Memory B cell (primary cell): ENCODE data around the gene CROCC2.
A peak's percentile ranks its signal among the peaks of the same experiment; 100 is the strongest.

Source experiments
- ATAC-seq: fragments of 150-1000 bp; cut with Tn5 transposase; 2 replicates; pipeline ENCODE4 v1.10.0; 2021; ENCODE audit warnings: low read depth, mild to moderate bottlenecking, moderate library complexity
- DNase-seq, 2 donors: peaks; one replicate each; pipeline ENCODE4 v3.0.0; 2022; ENCODE audit warnings: low spot score in 2 of 2
- H3K27ac Mint-ChIP-seq: one replicate; pipeline ENCODE4 v1.8.0; 2022; ENCODE audit warnings: mild to moderate bottlenecking, moderate library complexity, mixed read lengths
- H3K27me3 Mint-ChIP-seq: one replicate; pipeline ENCODE4 v1.8.0; 2022; ENCODE audit warnings: mixed read lengths
- H3K36me3 Mint-ChIP-seq: one replicate; pipeline ENCODE4 v1.8.0; 2022; ENCODE audit warnings: mild to moderate bottlenecking, mixed read lengths
- H3K4me1 Mint-ChIP-seq: one replicate; pipeline ENCODE4 v1.8.0; 2022; ENCODE audit warnings: mixed read lengths
- H3K4me3 Mint-ChIP-seq: one replicate; pipeline ENCODE4 v1.8.0; 2022; ENCODE audit warnings: mild to moderate bottlenecking, moderate library complexity, mixed read lengths
- H3K9me3 Mint-ChIP-seq: one replicate; pipeline ENCODE4 v1.8.0; 2022; ENCODE audit warnings: mixed read lengths

The CROCC2 gene

DNA sequence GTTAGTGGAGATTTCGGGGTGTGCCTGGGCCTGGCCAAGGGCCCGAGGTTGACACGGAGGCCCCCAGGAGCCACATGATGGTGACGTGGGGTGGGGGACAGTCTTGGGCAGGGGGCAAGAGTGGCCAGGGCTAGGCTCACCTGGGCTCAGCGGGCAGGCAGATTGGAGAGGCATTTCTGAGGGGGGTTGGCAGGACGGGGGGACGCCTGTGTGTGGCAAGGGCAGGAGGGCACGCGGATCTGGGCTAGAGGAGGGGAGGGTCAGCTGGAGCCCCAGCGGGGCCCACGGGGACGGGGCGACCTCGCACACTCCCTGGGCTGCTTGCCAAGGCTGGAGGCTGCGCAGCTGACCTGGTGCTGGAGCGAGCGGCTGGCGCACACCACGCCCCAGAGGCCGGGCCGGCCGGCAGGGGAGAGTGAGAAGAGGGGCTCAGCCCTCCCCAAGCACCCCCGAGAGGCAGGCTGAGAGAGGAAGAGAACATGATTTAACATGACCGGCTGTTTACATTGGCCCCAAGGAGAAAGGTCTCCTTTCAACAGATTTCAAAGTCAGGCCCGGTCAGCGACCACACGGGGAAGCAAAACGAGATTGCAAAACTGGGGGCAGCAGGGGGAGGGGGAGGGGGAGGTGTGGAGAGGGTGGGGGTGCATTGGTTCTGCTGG, 54.3 kb downstream of the CROCC2 start:
- DNase-seq (no peak), ATAC-seq (no peak)
- Mint-ChIP-seq H3K27me3 (peaks cover 15% of the 10 kb centered on the region), H3K4me3 (no peak overlapping the region), H3K9me3 (no peaks in the 10 kb centered on the region), H3K27ac (peak overlapping the region; percentile 65), H3K36me3 (no peaks in the 10 kb centered on the region), H3K4me1 (no peaks in the 10 kb centered on the region)

DNA sequence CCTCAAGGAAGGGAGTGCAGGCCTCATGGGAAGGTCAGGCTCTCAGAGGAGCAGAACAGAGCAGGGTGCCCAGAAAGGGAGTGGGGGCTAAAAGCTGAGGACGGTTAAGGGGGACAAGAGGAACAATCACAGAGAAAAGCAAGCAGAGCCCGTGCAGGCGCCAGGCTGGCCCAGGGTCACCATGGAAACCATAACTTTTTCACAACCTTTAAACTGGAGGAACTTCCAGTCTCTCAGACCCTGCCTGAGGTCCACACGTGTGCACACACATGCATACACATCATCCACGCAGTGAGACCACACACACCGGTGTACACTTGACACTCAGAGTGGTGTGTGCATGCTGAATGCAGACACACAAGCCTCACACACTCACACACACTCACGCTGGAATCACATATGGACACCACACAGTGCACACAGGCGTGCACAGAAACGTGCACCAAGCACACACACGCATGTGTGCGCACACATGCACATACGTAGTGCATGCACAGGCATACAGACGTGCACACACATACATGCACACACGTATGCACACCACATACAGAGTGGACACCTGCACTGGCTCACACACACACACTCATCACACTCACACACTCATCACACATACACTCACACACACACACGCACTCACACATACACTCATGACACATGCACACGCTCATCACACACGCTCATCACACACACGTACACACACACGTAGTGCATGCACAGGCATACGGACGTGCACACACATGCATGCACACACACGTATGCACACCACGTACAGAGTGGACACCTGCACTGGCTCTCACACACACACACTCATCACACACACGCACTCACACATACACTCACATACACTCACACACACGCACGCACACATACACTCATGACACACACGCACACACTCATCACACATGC, 55.1 kb downstream of the CROCC2 start:
- H3K4me3 Mint-ChIP-seq, result no peak overlapping the region
- DNase-seq, result no peak
- peaks cover 14% of the 10 kb centered on the region for H3K27me3 Mint-ChIP-seq
- H3K36me3 Mint-ChIP-seq, result no peaks in the 10 kb centered on the region
- ATAC-seq, result no peak
- no peak overlapping the region for H3K27ac Mint-ChIP-seq
- H3K9me3 Mint-ChIP-seq, result no peaks in the 10 kb centered on the region
- no peaks in the 10 kb centered on the region for H3K4me1 Mint-ChIP-seq

DNA sequence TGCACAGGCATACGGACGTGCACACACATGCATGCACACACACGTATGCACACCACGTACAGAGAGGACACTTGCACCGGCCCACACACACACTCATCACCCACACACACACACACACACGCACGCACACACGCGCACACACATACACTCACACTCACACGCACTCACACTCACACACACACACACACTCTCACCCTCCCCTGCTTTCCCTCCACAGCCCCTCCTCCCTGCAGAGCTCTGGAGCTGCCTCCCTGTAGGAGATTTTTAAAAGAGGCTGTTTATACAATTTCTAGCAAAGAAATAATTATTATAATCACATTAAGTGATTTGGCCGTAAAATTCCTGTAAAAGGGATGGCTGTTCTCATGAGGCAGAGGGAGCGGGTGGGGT, 55.8 kb downstream of the CROCC2 start:
- ATAC-seq (no peak), DNase-seq (no peak)
- H3K4me3 Mint-ChIP-seq, result no peak overlapping the region
- H3K36me3 Mint-ChIP-seq, result no peaks in the 10 kb centered on the region
- no peak overlapping the region for H3K27ac Mint-ChIP-seq
- H3K9me3 Mint-ChIP-seq, result no peaks in the 10 kb centered on the region
- H3K27me3 Mint-ChIP-seq, result peaks cover 10% of the 10 kb centered on the region
- H3K4me1 Mint-ChIP-seq, result no peaks in the 10 kb centered on the region

DNA sequence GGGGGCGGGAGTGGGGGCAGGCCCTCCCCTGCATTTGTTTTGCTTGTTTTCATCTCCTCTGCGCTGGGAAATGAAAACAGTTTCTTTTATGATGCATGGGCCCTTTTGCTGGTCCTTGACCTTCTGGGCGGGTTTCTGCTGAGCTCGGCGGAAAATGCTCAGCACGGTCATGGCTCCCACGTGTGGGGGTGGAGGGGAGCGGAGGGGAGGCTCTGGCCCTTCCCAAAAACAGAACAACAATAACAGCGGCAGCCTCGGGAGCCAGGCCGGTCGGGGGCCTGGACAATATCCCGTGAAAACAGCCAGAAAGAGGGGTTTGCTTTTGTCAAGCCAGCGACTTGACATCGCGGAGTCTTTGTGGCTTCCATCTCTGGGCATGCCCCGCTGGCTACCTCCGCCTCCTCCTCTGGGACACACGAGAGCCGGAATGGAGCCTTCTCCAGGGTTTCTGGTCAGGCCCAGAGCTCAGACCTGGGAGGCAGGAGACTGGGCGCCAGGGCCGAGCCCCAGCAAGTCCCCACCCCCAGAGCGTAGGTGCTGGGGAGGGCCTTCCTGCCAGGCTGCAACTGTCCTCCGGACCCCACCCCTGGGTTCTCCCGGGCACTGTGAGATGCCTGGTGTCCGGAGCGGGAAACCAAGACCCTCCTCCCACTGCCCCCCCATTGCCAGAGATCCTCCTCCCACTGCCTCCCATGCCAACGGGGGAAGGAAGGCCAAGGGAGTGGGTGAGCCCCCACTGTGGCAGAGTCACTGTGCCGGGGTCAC, 56.3 kb downstream of the CROCC2 start:
- no peaks in the 10 kb centered on the region for H3K9me3 Mint-ChIP-seq
- no peaks in the 10 kb centered on the region for H3K36me3 Mint-ChIP-seq
- no peaks in the 10 kb centered on the region for H3K4me1 Mint-ChIP-seq
- peaks cover 10% of the 10 kb centered on the region for H3K27me3 Mint-ChIP-seq
- no peak for ATAC-seq
- no peak overlapping the region for H3K4me3 Mint-ChIP-seq
- H3K27ac Mint-ChIP-seq, result no peak overlapping the region
- no peak for DNase-seq

DNA sequence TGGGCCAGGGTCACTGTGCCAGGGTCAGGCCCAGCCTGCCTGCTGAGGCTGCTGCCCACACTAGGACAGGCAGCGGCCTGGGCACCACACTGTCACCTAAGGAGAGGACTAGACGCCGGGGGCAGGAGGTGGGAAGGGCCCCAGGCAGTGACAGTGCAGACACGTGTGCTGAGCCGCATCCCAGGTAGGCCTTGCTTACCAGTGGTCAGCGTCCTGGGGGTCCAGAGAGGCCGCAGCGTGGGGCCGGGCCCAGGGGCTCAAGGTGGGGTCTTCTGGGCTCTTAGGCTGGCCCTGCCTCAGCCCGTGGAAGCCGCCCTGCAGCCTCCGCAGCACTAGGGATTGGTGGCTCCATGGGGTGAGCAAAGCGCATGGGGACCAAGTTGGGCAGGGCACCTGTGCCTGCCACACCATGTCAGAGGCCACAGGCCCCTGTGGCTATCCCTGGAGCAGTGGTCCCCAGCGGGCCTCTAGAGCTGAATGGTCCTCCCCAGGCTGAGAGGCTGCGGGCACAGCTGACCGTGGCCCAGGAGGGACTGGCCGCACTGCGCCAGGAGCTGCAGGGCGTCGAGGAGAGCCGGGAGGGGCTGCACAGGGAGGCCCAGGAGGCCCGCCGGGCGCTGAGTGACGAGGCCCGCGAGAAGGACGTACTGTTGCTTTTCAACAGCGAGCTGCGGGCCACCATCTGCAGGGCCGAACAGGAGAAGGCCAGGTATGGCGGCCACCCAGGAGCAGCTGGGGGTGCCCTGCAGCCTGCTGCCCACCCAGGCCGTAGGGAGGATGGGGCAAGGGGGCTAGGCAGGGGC, 57.1 kb downstream of the CROCC2 start:
- Mint-ChIP-seq H3K27ac (no peak overlapping the region), H3K9me3 (no peaks in the 10 kb centered on the region), H3K4me1 (no peaks in the 10 kb centered on the region), H3K27me3 (peaks cover 10% of the 10 kb centered on the region), H3K4me3 (no peak overlapping the region), H3K36me3 (no peaks in the 10 kb centered on the region)
- no peak for DNase-seq
- ATAC-seq, result no peak

DNA sequence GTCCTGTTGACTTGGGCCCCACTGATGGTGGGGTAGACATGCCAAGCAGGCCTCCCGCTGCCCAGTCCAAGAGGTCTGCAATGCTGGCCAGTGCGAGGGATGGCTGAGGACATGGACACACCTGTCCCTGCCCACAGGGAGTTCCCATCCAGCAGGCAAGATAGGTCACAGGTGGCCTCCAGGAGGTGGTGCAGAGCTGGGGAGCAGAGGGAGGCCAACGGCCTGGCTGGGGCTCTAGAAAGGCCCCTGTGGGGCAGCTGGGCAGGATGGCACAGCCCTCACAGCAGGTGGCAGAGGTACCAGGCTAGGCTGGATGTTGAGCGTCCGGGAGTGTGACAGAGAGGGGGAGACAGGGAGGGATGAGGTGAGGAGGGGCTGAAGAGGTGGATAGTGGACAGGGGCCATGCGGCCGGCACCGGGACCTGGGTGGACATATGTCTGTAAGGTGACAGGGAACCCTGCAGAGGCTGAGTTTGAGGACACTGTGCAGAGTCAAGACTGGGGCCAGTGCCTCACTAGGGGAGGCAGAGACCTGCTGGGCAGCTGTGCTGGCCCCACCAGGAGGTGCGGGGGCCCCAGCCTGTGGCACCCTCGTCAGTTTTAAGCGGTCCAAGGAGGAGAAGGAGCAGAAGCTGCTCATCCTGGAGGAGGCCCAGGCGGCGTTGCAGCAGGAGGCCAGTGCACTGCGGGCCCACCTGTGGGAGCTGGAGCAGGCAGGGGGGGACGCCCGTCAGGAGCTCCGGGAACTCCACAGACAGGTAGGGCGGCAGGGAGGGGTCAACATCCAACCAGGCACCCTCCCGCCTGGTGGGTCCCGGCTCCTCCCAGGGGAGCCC, 58.0 kb downstream of the CROCC2 start:
- Mint-ChIP-seq H3K27ac (peak overlapping the region; percentile 35), H3K27me3 (peaks cover 10% of the 10 kb centered on the region), H3K36me3 (no peaks in the 10 kb centered on the region), H3K4me3 (no peak overlapping the region), H3K9me3 (no peaks in the 10 kb centered on the region), H3K4me1 (no peaks in the 10 kb centered on the region)
- DNase-seq, result peak in 1 of 2 donors; percentile 11
- ATAC-seq, result no peak

DNA sequence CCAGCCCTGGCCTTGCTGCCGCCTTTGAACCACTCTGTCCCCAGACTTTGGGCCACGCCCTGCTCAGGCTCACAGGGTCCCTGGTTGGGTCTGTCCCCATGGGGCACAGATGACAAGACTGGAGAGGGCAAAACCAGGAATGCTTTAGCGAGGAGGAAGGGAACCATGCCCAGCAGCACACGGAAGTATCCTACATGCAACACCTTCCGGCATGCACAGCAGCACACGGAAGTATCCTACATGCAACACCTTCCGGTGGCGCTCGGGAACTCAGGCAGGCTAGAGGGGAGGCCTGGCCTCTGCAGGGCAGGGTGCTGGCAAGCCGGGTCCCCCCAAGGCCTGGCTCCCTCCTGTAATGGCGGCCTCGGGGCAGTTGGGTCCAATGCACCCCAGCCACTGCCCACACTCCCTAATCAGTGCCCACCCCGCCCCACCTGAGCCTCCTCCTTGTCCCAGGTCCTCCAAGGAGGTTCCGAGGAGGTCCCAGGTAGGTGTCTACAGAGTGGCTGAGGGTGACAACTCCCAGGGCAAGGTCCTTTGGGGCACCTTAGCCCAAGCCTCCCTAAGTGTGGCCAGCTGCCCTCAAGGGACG, 58.7 kb downstream of the CROCC2 start:
- Mint-ChIP-seq H3K4me3 (no peak overlapping the region), H3K27me3 (peaks cover 5% of the 10 kb centered on the region), H3K4me1 (no peaks in the 10 kb centered on the region), H3K36me3 (no peaks in the 10 kb centered on the region), H3K27ac (no peak overlapping the region), H3K9me3 (no peaks in the 10 kb centered on the region)
- no peak for ATAC-seq
- DNase-seq, result no peak

DNA sequence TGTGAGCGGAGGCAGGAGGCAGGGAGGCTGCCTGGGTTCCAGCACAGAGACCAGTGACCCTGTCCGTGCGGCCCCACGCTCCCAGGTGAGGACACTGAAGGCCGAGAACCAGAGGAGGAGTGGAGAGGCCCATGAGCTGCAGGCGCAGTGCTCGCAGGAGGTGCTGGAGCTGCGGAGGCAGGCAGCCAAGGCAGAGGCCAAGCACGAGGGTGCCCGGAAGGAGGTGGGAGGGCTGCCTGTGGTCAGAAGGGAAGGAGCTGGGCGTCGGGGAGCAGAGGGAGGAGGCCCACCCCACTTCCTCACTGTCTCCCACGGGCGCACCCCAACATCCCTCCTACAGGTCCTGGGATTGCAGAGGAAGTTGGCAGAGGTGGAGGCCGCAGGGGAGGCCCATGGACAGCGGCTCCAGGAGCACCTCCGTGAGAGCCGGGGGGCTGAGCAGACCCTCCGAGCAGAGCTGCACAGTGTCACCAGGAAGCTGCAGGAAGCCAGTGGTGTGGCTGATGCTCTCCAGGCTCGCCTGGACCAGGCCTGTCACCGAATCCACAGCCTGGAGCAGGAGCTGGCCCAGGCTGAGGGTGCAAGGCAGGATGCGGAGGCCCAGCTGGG, 59.3 kb downstream of the CROCC2 start:
- no peak overlapping the region for H3K4me3 Mint-ChIP-seq
- peaks cover 2% of the 10 kb centered on the region for H3K9me3 Mint-ChIP-seq
- no peak for DNase-seq
- H3K36me3 Mint-ChIP-seq, result no peaks in the 10 kb centered on the region
- ATAC-seq, result no peak
- no peaks in the 10 kb centered on the region for H3K4me1 Mint-ChIP-seq
- H3K27ac Mint-ChIP-seq, result no peak overlapping the region
- peaks cover 1% of the 10 kb centered on the region for H3K27me3 Mint-ChIP-seq

DNA sequence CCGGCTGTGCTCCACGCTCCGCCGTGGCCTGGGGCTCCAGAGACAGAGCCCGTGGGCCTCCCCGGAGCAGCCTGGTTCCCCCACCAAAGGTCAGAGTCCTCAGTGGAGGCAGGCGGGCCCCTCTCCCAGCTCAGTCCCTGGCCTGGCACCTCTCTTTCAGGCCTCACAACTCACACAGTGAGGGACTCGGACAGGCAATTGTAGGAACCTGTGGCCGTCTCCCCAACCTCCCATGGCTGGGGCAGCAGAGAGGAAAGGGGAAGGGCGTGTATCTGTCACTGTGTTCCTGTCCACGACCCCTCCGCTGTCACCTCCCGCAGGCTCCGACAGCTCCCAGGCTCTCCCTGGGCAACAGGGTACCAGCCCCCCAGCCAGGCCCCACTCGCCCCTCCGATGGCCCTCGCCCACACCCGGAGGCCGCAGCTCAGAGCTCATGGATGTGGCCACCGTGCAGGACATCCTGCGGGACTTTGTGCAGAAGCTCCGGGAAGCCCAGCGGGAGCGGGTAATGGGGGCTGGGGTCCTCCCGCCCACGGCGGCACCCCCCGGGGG, 59.8 kb downstream of the CROCC2 start:
- H3K36me3 Mint-ChIP-seq, result no peaks in the 10 kb centered on the region
- DNase-seq (no peak), ATAC-seq (no peak)
- H3K9me3 Mint-ChIP-seq, result peaks cover 2% of the 10 kb centered on the region
- H3K4me1 Mint-ChIP-seq, result no peaks in the 10 kb centered on the region
- peaks cover 2% of the 10 kb centered on the region for H3K27me3 Mint-ChIP-seq
- no peak overlapping the region for H3K27ac Mint-ChIP-seq
- no peak overlapping the region for H3K4me3 Mint-ChIP-seq

DNA sequence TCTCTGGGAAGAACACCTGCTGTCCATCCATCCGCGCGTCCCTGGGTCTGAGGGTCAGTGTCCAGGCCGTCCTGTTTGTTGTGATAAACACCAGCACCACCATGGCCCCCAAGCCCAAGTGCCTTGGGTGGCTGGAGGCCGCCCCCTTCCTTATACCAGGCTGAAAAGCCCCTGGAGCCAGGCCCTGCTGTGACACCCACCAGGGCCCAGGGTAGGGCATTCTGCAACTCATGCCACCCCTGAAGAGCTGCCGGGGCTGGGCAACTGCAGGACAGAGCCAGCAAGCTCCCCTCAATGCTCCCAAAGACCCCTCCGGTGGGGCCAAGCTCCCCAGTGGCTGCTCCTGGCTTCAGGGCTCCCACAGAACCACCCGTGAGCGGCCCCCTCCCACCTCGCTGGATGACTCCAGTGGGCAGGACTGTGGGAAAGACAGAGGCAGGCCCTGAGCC, 60.3 kb downstream of the CROCC2 start:
- DNase-seq (no peak), ATAC-seq (no peak)
- Mint-ChIP-seq H3K9me3 (peaks cover 2% of the 10 kb centered on the region), H3K27ac (no peak overlapping the region), H3K4me1 (no peaks in the 10 kb centered on the region), H3K36me3 (no peaks in the 10 kb centered on the region), H3K4me3 (no peak overlapping the region), H3K27me3 (peaks cover 5% of the 10 kb centered on the region)

DNA sequence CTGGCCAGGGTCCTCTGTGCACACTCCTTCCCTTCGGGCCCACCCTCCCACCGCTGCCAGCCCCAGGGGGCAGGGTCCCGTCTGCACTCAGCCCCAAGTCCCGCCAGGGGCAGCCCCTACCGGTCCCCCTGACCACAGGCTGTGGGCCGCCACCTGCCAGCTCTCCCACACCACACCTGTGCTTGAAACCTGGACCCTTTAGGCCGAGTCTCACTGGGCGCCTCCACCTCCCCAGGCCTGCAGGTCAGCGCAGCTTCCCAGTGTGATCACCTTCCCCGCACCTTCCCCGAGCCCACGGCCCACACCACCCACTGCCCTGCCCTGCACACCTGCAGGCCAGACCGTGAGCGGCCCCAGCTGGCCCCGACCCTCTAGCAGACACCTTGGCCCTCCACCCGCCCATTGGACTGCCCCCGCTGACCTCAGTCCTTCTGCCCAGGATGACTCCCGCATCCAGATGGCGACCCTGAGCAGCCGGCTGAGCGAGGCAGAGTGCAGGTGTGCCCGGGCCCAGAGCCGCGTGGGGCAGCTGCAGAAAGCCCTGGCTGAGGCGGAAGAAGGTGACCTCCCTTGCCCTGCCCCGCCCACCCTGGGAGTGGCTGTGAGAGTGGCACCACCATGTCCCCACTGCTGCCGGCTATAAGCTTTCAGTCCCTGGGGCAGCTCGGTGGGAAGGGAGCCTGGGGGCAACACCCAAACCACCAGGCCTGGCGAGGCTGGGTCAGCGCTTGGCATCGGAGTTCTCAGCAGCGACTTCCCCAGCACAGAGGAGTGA, 61.0 kb downstream of the CROCC2 start:
- H3K4me3 Mint-ChIP-seq, result no peak overlapping the region
- H3K9me3 Mint-ChIP-seq, result peaks cover 2% of the 10 kb centered on the region
- ATAC-seq, result no peak
- DNase-seq, result no peak
- peaks cover 9% of the 10 kb centered on the region for H3K27me3 Mint-ChIP-seq
- no peak overlapping the region for H3K27ac Mint-ChIP-seq
- H3K4me1 Mint-ChIP-seq, result no peaks in the 10 kb centered on the region
- no peaks in the 10 kb centered on the region for H3K36me3 Mint-ChIP-seq
